ENCODE results near the gene RBFOX2.

DNA sequence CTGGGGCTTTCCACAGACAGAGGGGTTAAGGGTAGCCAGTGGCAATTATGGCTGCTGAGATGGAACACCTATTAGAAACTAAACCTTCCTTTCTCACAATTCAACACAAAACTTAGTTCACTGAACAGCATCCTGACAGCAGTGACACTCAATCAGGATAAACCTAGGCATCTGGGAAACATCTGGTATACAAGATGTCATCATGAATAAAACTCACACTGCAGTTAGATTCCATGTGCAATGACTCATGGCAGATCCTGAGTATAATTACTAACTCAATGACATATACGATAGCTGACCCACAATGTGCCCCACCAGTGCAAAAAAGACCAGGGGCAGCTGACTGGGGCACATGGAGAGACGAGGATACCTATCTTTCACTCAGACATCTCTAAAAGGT, 17.7 kb downstream of the RBFOX2 start:
- TF ChIP-seq, protein P1, sequence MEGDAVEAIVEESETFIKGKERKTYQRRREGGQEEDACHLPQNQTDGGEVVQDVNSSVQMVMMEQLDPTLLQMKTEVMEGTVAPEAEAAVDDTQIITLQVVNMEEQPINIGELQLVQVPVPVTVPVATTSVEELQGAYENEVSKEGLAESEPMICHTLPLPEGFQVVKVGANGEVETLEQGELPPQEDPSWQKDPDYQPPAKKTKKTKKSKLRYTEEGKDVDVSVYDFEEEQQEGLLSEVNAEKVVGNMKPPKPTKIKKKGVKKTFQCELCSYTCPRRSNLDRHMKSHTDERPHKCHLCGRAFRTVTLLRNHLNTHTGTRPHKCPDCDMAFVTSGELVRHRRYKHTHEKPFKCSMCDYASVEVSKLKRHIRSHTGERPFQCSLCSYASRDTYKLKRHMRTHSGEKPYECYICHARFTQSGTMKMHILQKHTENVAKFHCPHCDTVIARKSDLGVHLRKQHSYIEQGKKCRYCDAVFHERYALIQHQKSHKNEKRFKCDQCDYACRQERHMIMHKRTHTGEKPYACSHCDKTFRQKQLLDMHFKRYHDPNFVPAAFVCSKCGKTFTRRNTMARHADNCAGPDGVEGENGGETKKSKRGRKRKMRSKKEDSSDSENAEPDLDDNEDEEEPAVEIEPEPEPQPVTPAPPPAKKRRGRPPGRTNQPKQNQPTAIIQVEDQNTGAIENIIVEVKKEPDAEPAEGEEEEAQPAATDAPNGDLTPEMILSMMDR (IDR thresholded peaks at IDR 0.05), result no peak
- TF ChIP-seq POLR2A (IDR thresholded peaks at IDR 0.05), result no peak

Measured in Peyer's patch (tissue), 4 donors.